ENCODE results near the gene PLP1. TPM values are rescaled to one million over a fixed set of nuclear protein-coding genes. Genes with fewer than 3 reads are reported as not detected.

The PLP1 gene
- total RNA-seq, 3 donors from 2014 or later = 3.7 to 65.0 (median 4.9) TPM

DNA sequence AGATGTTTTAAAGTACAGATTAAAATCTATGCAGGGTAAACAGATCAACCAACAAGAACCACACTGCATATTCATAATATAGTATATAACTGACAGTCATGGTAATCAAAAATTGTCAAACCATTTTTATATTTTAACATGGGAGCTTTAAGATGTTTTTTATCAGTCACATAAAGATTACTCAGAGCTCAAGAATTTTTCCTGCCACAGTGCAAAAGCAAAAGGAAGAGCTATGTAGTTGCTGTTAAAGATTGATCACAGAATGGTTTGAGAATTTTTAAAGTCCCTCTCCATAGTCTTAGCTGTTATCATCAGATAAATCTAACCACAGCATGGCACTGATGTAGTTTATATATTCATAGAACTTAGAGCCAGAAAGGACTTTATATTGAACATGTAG is 47.0 kb downstream of the PLP1 start:
- intact Hi-C loops (cut with DNase I, micrococcal nuclease) = no loop called here
- Histone ChIP-seq H3K4me3 (no peak overlapping the region), H3K36me3 (ENCODE audit: low read depth) (no peaks in the 10 kb centered on the region), H3K4me1 (ENCODE audit: low read depth) (no peaks in the 10 kb centered on the region), H3K9me3 (no peaks in the 10 kb centered on the region)
- TF ChIP-seq CTCF (IDR thresholded peaks at IDR 0.05) = no peak
- DNase-seq (no peak), ATAC-seq (no peak)

- intact Hi-C loops (cut with DNase I, micrococcal nuclease) = no loop called here
- DNase-seq (no peak), ATAC-seq (no peak)
- H3K9me3 ChIP-seq = no peaks in the 10 kb centered on the region
- no peaks in the 10 kb centered on the region for H3K36me3 ChIP-seq (ENCODE audit: low read depth)
- H3K4me1 ChIP-seq (ENCODE audit: low read depth) = no peaks in the 10 kb centered on the region
- no peak overlapping the region for H3K4me3 ChIP-seq
- TF ChIP-seq CTCF (IDR thresholded peaks at IDR 0.05) = no peak
These were observed 49.2 kb downstream of the PLP1 start for GRCh38 chrX:103825881-103826280.

GRCh38 chrX:103828529-103828928 is 51.9 kb downstream of the PLP1 start:
- no peak for TF ChIP-seq CTCF (IDR thresholded peaks at IDR 0.05)
- Histone ChIP-seq H3K9me3 (no peaks in the 10 kb centered on the region), H3K4me3 (no peak overlapping the region), H3K4me1 (ENCODE audit: low read depth) (no peaks in the 10 kb centered on the region), H3K36me3 (ENCODE audit: low read depth) (no peaks in the 10 kb centered on the region)
- ATAC-seq (no peak), DNase-seq (no peak)
- intact Hi-C loops (cut with DNase I, micrococcal nuclease) = no loop called here

DNA sequence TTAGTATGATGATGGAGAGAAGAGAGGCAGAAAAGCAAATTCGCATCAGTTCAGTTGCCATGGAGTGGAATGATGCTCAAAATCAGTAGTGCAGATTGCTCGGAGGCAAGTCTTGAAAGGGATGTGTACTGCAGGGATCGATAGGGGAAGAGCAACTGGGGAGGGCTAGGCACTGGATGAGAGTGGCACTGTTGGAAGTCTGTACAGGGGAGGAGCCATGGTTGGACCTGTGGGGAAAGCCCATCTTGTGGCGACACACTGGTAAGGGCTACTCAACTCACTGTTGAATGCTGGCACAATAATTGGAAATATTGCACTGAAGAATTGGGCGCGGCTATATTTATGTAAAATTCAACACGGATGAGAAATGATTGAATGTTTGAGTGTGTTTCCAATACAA is 54.2 kb downstream of the PLP1 start:
- H3K4me1 ChIP-seq (ENCODE audit: low read depth) = no peaks in the 10 kb centered on the region
- DNase-seq (no peak), ATAC-seq (no peak)
- H3K9me3 ChIP-seq = no peaks in the 10 kb centered on the region
- no peaks in the 10 kb centered on the region for H3K36me3 ChIP-seq (ENCODE audit: low read depth)
- no peak overlapping the region for H3K4me3 ChIP-seq
- no peak for TF ChIP-seq CTCF (IDR thresholded peaks at IDR 0.05)
- intact Hi-C loops (cut with DNase I, micrococcal nuclease) = no loop called here

DNA sequence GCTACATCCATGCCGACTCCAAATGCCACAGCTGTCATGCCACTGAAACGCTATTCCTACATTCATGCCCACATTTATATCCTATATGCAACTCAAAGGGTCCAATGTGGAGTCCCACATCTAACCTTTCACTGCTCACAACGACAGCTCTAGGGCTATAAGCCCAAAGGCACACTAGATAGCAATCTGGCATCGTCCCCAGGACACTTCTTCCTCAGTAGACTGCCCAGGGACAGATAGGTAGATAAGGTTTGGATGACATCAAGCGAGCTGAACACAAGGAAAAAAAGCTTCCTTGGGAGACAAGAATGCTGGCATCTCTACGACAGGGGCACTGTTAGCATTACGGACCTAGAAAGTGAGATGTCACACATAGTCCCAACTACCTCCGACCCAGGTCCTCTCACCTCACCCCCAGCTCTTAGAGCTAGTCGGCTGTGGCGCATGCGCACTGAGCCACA is 54.7 kb downstream of the PLP1 start:
- intact Hi-C loops (cut with DNase I, micrococcal nuclease) = no loop called here
- peak in 1 of 3 donors; percentile 62 for DNase-seq
- no peak for TF ChIP-seq CTCF (IDR thresholded peaks at IDR 0.05)
- Histone ChIP-seq H3K4me3 (no peak overlapping the region), H3K9me3 (no peaks in the 10 kb centered on the region), H3K4me1 (ENCODE audit: low read depth) (no peaks in the 10 kb centered on the region), H3K36me3 (ENCODE audit: low read depth) (no peaks in the 10 kb centered on the region)
- ATAC-seq = peak; percentile 10
